ENCODE data around the gene PLAU.
"Not testable (repeated sequence)": the region's sequence is repeated elsewhere in the genome, so short reads cannot be mapped to it uniquely, and the experiment has no call there.

PLAU gene

GRCh38 chr10:73919481-73919880 is 8.5 kb downstream of the PLAU start:
- not testable (repeated sequence) for DNase-seq (ENCODE audit: low read depth in 2 of 3, low spot score in 2 of 3)

- no peak for DNase-seq (ENCODE audit: low read depth in 2 of 3, low spot score in 2 of 3)
Observed at GRCh38 chr10:73920089-73920488, 9.2 kb downstream of the PLAU start.

- DNase-seq (ENCODE audit: low read depth in 2 of 3, low spot score in 2 of 3): no peak
Observed at GRCh38 chr10:73922007-73922863, 11.3 kb downstream of the PLAU start.

GRCh38 chr10:73922864-73923133 is 11.9 kb downstream of the PLAU start:
- DNase-seq (ENCODE audit: low read depth in 2 of 3, low spot score in 2 of 3): no peak

- no peak for DNase-seq (ENCODE audit: low read depth in 2 of 3, low spot score in 2 of 3)
Observed at GRCh38 chr10:73923935-73924598, 13.1 kb downstream of the PLAU start.

- no peak for DNase-seq (ENCODE audit: low read depth in 2 of 3, low spot score in 2 of 3)
Observed at GRCh38 chr10:73924935-73925334, 14.0 kb downstream of the PLAU start.

- no peak for DNase-seq (ENCODE audit: low read depth in 2 of 3, low spot score in 2 of 3)
Observed at GRCh38 chr10:73925539-73925938, 14.6 kb downstream of the PLAU start.

- no peak for DNase-seq (ENCODE audit: low read depth in 2 of 3, low spot score in 2 of 3)
Observed at GRCh38 chr10:73926152-73926764, 15.3 kb downstream of the PLAU start.

- DNase-seq (ENCODE audit: low read depth in 2 of 3, low spot score in 2 of 3): not testable (repeated sequence)
Observed at GRCh38 chr10:73930630-73931327, 19.8 kb downstream of the PLAU start.

GRCh38 chr10:73931767-73932619 is 21.1 kb downstream of the PLAU start:
- peak in 1 of 3 experiments; percentile 41 for DNase-seq (ENCODE audit: low read depth in 2 of 3, low spot score in 2 of 3)

- no peak for DNase-seq (ENCODE audit: low read depth in 2 of 3, low spot score in 2 of 3)
Observed at GRCh38 chr10:73932620-73933112, 21.7 kb downstream of the PLAU start.

GRCh38 chr10:73934074-73934473 is 23.1 kb downstream of the PLAU start:
- DNase-seq (ENCODE audit: low read depth in 2 of 3, low spot score in 2 of 3): no peak

- DNase-seq (ENCODE audit: low read depth in 2 of 3, low spot score in 2 of 3): no peak
Observed at GRCh38 chr10:73935895-73936294, 25.0 kb downstream of the PLAU start.

GRCh38 chr10:73937333-73938043 is 26.6 kb downstream of the PLAU start:
- no peak for DNase-seq (ENCODE audit: low read depth in 2 of 3, low spot score in 2 of 3)

GRCh38 chr10:73940634-73941221 is 29.8 kb downstream of the PLAU start:
- peak; percentile 59 to 90 (median 79) for DNase-seq (ENCODE audit: low read depth in 2 of 3, low spot score in 2 of 3)

GRCh38 chr10:73941300-73941699 is 30.4 kb downstream of the PLAU start:
- no peak for DNase-seq (ENCODE audit: low read depth in 2 of 3, low spot score in 2 of 3)

- DNase-seq (ENCODE audit: low read depth in 2 of 3, low spot score in 2 of 3): no peak
Observed at GRCh38 chr10:73944356-73945100, 33.6 kb downstream of the PLAU start.

GRCh38 chr10:73946253-73947145 is 35.6 kb downstream of the PLAU start:
- DNase-seq (ENCODE audit: low read depth in 2 of 3, low spot score in 2 of 3): no peak

All from activated CD8-positive, alpha-beta memory T cell treated with anti-CD3 and anti-CD28 coated beads for 48 hours (primary cell).